ENCODE measurements around the gene TNFRSF1A. TPM values are rescaled to one million over a fixed set of nuclear protein-coding genes. Genes with fewer than 3 reads are reported as not detected.

Gene TNFRSF1A
- total RNA-seq, 5 donors from 2014 or later (not counting 1 experiment from before 2014, with no cell fraction given), result 32.3 to 88.0 (median 86.5) TPM

DNA sequence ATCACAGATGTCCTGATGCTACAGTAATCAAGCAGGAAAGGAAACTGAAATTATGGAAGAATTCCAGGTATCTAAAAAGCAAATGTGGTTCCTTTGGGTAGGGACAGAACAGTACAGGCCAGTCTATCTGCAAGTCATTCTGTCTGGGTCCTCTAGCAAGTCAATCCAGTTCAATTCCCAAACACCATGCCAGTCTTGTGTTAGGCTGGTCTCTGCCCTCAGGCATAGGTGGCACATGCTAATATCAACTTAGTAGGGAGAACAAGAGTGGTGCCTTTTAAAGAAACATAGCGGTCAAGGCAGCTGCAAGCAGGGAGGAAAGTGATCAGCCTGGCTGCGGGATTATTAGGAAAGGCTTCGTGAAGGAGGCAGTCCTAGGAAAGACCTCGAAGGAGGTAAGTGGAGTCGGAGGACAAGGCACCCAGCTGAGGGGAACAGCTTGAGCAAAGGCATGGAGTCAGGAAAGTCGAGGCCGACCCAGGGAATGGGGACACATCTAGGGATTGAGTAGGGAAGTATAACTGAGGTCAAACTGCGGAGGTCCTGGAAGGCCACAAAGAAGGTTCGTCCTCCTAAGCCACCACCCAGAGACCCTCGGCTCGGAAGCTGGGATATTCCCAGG, 35.2 kb downstream of the TNFRSF1A start:
- Histone ChIP-seq H3K4me3 (ENCODE audit: control insufficient read depth in 1 of 2, extremely low read depth in 1 of 2, low read length in 1 of 2) (no peak overlapping the region), H3K9me3 (no peaks in the 10 kb centered on the region), H3K27ac (ENCODE audit: low read length) (no peak overlapping the region), H3K4me1 (ENCODE audit: control insufficient read depth in 1 of 2, extremely low read depth in 1 of 2, insufficient read depth in 2 of 2, low read length in 2 of 2) (peaks cover 0 to 11% of the 10 kb centered on the region in 2 experiments), H3K27me3 (replicated peaks in 1 of 2; ENCODE audit: control insufficient read depth in 2 of 2, extremely low read depth in 1 of 2, insufficient read depth in 2 of 2, low read length in 1 of 2) (peaks cover 0 to 46% of the 10 kb centered on the region in 2 experiments), H3K36me3 (ENCODE audit: control insufficient read depth in 2 of 2, extremely low read depth in 1 of 2, insufficient read depth in 1 of 2, low read length in 1 of 2) (no peaks in the 10 kb centered on the region)
- DNase-seq (no peak), ATAC-seq (replicated peaks in 1 of 4) (no peak)
- ChIA-PET CTCF (no interaction called here), POLR2A (interaction anchor here in 1 of 2 donors (0.5 kb wide), 1 partner anchor 20 kb away, joined by 3 read pairs; no protein-coding TSS in a partner anchor)
- Mint-ChIP-seq H3K27me3 (peaks cover 17 to 23% of the 10 kb centered on the region in 2 donors), H3K4me3 (no peak overlapping the region), H3K27ac (no peak overlapping the region), H3K4me1 (no peaks in the 10 kb centered on the region), H3K36me3 (no peaks in the 10 kb centered on the region), H3K9me3 (no peaks in the 10 kb centered on the region)
- 73% methylated on average over 9 of the region's 11 CpGs for WGBS (ENCODE audit: insufficient coverage)

- H3K4me1 Mint-ChIP-seq, result no peaks in the 10 kb centered on the region
- CTCF ChIA-PET, result interaction anchor here (0.5 to 0.7 kb wide), 2 partner anchors 247 to 542 kb away, joined by 3 read pairs; no protein-coding TSS in a partner anchor
- H3K27me3 Mint-ChIP-seq, result peaks cover 17 to 21% of the 10 kb centered on the region in 2 donors
- 96% methylated on average over 5 of the region's 6 CpGs for WGBS (ENCODE audit: insufficient coverage)
- DNase-seq (no peak), ATAC-seq (replicated peaks in 1 of 4) (no peak)
- Histone ChIP-seq H3K4me1 (ENCODE audit: control insufficient read depth in 1 of 2, extremely low read depth in 1 of 2, insufficient read depth in 2 of 2, low read length in 2 of 2) (peaks cover 0 to 11% of the 10 kb centered on the region in 2 experiments), H3K27me3 (replicated peaks in 1 of 2; ENCODE audit: control insufficient read depth in 2 of 2, extremely low read depth in 1 of 2, insufficient read depth in 2 of 2, low read length in 1 of 2) (peaks cover 0 to 41% of the 10 kb centered on the region in 2 experiments), H3K9me3 (no peaks in the 10 kb centered on the region), H3K27ac (ENCODE audit: low read length) (no peak overlapping the region), H3K36me3 (ENCODE audit: control insufficient read depth in 2 of 2, extremely low read depth in 1 of 2, insufficient read depth in 1 of 2, low read length in 1 of 2) (no peaks in the 10 kb centered on the region), H3K4me3 (ENCODE audit: control insufficient read depth in 1 of 2, extremely low read depth in 1 of 2, low read length in 1 of 2) (no peak overlapping the region)
- no peaks in the 10 kb centered on the region for H3K9me3 Mint-ChIP-seq
- no peak overlapping the region for H3K4me3 Mint-ChIP-seq
- no peaks in the 10 kb centered on the region for H3K36me3 Mint-ChIP-seq
- H3K27ac Mint-ChIP-seq, result no peak overlapping the region
- POLR2A ChIA-PET, result no interaction called here
Measured at GRCh38 chr12:6306151-6306550, 35.7 kb downstream of the TNFRSF1A start.

GRCh38 chr12:6303071-6303470, 38.8 kb downstream of the TNFRSF1A start:
- DNase-seq, result no peak
- no peak overlapping the region for H3K27ac Mint-ChIP-seq
- H3K27me3 Mint-ChIP-seq, result peaks cover 4 to 8% of the 10 kb centered on the region in 2 donors
- no peaks in the 10 kb centered on the region for H3K9me3 Mint-ChIP-seq
- no peak for ATAC-seq (replicated peaks in 1 of 4)
- Histone ChIP-seq H3K9me3 (no peaks in the 10 kb centered on the region), H3K27me3 (replicated peaks in 1 of 2; ENCODE audit: control insufficient read depth in 2 of 2, extremely low read depth in 1 of 2, insufficient read depth in 2 of 2, low read length in 1 of 2) (peaks cover 0 to 23% of the 10 kb centered on the region in 2 experiments), H3K4me3 (ENCODE audit: control insufficient read depth in 1 of 2, extremely low read depth in 1 of 2, low read length in 1 of 2) (no peak overlapping the region), H3K27ac (ENCODE audit: low read length) (no peak overlapping the region), H3K4me1 (ENCODE audit: control insufficient read depth in 1 of 2, extremely low read depth in 1 of 2, insufficient read depth in 2 of 2, low read length in 2 of 2) (no peaks in the 10 kb centered on the region), H3K36me3 (ENCODE audit: control insufficient read depth in 2 of 2, extremely low read depth in 1 of 2, insufficient read depth in 1 of 2, low read length in 1 of 2) (no peaks in the 10 kb centered on the region)
- H3K4me1 Mint-ChIP-seq, result no peaks in the 10 kb centered on the region
- CTCF ChIA-PET, result interaction anchor here in 1 of 2 donors (0.6 kb wide), 1 partner anchor 1640 kb away, joined by 3 read pairs; no protein-coding TSS in a partner anchor
- POLR2A ChIA-PET, result interaction anchor here in 1 of 2 donors (0.7 kb wide), 2 partner anchors 15 to 94 kb away, joined by 6 to 11 read pairs; no protein-coding TSS in a partner anchor
- H3K4me3 Mint-ChIP-seq, result no peak overlapping the region
- WGBS (ENCODE audit: insufficient coverage), result 94% methylated on average over 3 of the region's 5 CpGs
- H3K36me3 Mint-ChIP-seq, result no peaks in the 10 kb centered on the region

DNA sequence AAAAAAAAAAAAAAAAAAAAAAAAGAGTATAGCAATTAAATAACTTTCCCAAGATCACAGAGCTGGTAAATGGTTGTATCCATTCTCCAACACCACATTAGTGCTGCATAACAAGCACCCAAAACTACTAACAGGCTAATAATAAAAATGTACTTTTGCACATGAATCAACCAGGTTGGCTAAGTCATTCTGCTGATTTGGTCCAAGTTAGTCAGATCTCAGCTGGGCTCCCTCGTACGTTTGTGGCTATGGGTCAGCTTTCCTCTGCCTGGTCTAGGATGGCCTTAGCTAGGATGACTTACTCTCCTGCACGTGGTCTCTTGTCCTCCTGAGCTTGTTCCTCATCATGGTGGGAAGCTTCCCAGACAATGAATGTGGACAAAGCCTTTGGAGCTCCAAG, 39.3 kb downstream of the TNFRSF1A start:
- no peaks in the 10 kb centered on the region for H3K9me3 ChIP-seq
- no peaks in the 10 kb centered on the region for H3K4me1 ChIP-seq (ENCODE audit: control insufficient read depth in 1 of 2, extremely low read depth in 1 of 2, insufficient read depth in 2 of 2, low read length in 2 of 2)
- no peak overlapping the region for H3K27ac ChIP-seq (ENCODE audit: low read length)
- POLR2A ChIA-PET, result interaction anchor here in 1 of 2 donors (0.7 kb wide), 2 partner anchors 15 to 94 kb away, joined by 6 to 11 read pairs; no protein-coding TSS in a partner anchor
- Mint-ChIP-seq H3K4me3 (no peak overlapping the region), H3K27me3 (peaks cover 4% of the 10 kb centered on the region in 2 donors), H3K4me1 (no peaks in the 10 kb centered on the region), H3K9me3 (no peaks in the 10 kb centered on the region), H3K27ac (no peak overlapping the region), H3K36me3 (no peaks in the 10 kb centered on the region)
- peaks cover 0 to 19% of the 10 kb centered on the region in 2 experiments for H3K27me3 ChIP-seq (replicated peaks in 1 of 2; ENCODE audit: control insufficient read depth in 2 of 2, extremely low read depth in 1 of 2, insufficient read depth in 2 of 2, low read length in 1 of 2)
- ATAC-seq (replicated peaks in 1 of 4), result no peak
- H3K36me3 ChIP-seq (ENCODE audit: control insufficient read depth in 2 of 2, extremely low read depth in 1 of 2, insufficient read depth in 1 of 2, low read length in 1 of 2), result no peaks in the 10 kb centered on the region
- no peak overlapping the region for H3K4me3 ChIP-seq (ENCODE audit: control insufficient read depth in 1 of 2, extremely low read depth in 1 of 2, low read length in 1 of 2)
- DNase-seq, result no peak
- CTCF ChIA-PET, result interaction anchor here in 1 of 2 donors (0.6 kb wide), 1 partner anchor 1640 kb away, joined by 3 read pairs; no protein-coding TSS in a partner anchor
- 74% methylated on average over 3 of the region's 3 CpGs for WGBS (ENCODE audit: insufficient coverage)

DNA sequence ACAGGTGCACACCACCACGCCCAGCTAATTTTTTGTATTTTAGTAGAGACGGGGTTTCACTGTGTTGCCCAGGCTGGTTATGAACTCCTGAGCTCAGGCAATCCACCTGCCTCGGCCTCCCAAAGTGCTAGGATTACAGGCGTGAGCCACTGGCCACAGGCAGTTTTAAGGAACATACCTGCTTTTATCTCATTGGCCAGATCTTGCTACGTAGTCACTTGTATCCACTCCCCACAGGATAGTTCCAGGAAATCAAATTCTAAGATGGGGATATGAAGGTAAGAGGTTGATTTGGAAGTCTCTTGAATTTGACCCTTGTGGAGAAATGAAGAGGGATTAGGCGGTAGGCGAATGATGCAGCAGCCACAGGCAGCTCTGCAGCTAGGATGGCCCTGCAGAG, 40.2 kb downstream of the TNFRSF1A start:
- Mint-ChIP-seq H3K27me3 (peaks cover 3 to 4% of the 10 kb centered on the region in 2 donors), H3K36me3 (no peaks in the 10 kb centered on the region), H3K4me3 (no peak overlapping the region), H3K27ac (no peak overlapping the region), H3K9me3 (no peaks in the 10 kb centered on the region), H3K4me1 (no peaks in the 10 kb centered on the region)
- H3K9me3 ChIP-seq, result no peaks in the 10 kb centered on the region
- H3K36me3 ChIP-seq (ENCODE audit: control insufficient read depth in 2 of 2, extremely low read depth in 1 of 2, insufficient read depth in 1 of 2, low read length in 1 of 2), result no peaks in the 10 kb centered on the region
- ChIA-PET POLR2A (no interaction called here), CTCF (no interaction called here)
- no peak overlapping the region for H3K27ac ChIP-seq (ENCODE audit: low read length)
- 92% methylated on average over 3 of the region's 7 CpGs for WGBS (ENCODE audit: insufficient coverage)
- no peaks in the 10 kb centered on the region for H3K4me1 ChIP-seq (ENCODE audit: control insufficient read depth in 1 of 2, extremely low read depth in 1 of 2, insufficient read depth in 2 of 2, low read length in 2 of 2)
- H3K27me3 ChIP-seq (replicated peaks in 1 of 2; ENCODE audit: control insufficient read depth in 2 of 2, extremely low read depth in 1 of 2, insufficient read depth in 2 of 2, low read length in 1 of 2), result peaks cover 0 to 15% of the 10 kb centered on the region in 2 experiments
- no peak for DNase-seq
- H3K4me3 ChIP-seq (ENCODE audit: control insufficient read depth in 1 of 2, extremely low read depth in 1 of 2, low read length in 1 of 2), result no peak overlapping the region
- no peak for ATAC-seq (replicated peaks in 1 of 4)

GRCh38 chr12:6297170-6297569, 44.7 kb downstream of the TNFRSF1A start:
- no peak overlapping the region for H3K27ac ChIP-seq (ENCODE audit: low read length)
- H3K4me1 Mint-ChIP-seq, result peaks cover 0 to 2% (median 0%) of the 10 kb centered on the region in 3 donors
- H3K27ac Mint-ChIP-seq, result no peak overlapping the region
- peaks cover 0 to 22% of the 10 kb centered on the region in 2 experiments for H3K27me3 ChIP-seq (replicated peaks in 1 of 2; ENCODE audit: control insufficient read depth in 2 of 2, extremely low read depth in 1 of 2, insufficient read depth in 2 of 2, low read length in 1 of 2)
- POLR2A ChIA-PET, result interaction anchor here in 1 of 2 donors (0.7 kb wide), 1 partner anchor 36 kb away, joined by 4 read pairs; no protein-coding TSS in a partner anchor
- H3K27me3 Mint-ChIP-seq, result peaks cover 3 to 6% of the 10 kb centered on the region in 2 donors
- H3K36me3 Mint-ChIP-seq, result no peaks in the 10 kb centered on the region
- H3K4me3 ChIP-seq (ENCODE audit: control insufficient read depth in 1 of 2, extremely low read depth in 1 of 2, low read length in 1 of 2), result no peak overlapping the region
- ATAC-seq (replicated peaks in 1 of 4) (no peak), DNase-seq (no peak)
- H3K4me3 Mint-ChIP-seq, result no peak overlapping the region
- no CpG with 5 or more reads among the region's 10 CpGs for WGBS (ENCODE audit: insufficient coverage)
- no peaks in the 10 kb centered on the region for H3K9me3 Mint-ChIP-seq
- no peaks in the 10 kb centered on the region for H3K36me3 ChIP-seq (ENCODE audit: control insufficient read depth in 2 of 2, extremely low read depth in 1 of 2, insufficient read depth in 1 of 2, low read length in 1 of 2)
- CTCF ChIA-PET, result interaction anchor here in 1 of 2 donors (0.6 kb wide), 1 partner anchor 10 kb away, joined by 3 read pairs; no protein-coding TSS in a partner anchor
- H3K9me3 ChIP-seq, result no peaks in the 10 kb centered on the region
- H3K4me1 ChIP-seq (ENCODE audit: control insufficient read depth in 1 of 2, extremely low read depth in 1 of 2, insufficient read depth in 2 of 2, low read length in 2 of 2), result no peaks in the 10 kb centered on the region
